Upper lobe of left lung (tissue), 6 donors: ENCODE results near the gene MBNL2. TPM values are rescaled to one million over a fixed set of nuclear protein-coding genes. Genes with fewer than 3 reads are reported as not detected.
A peak's percentile ranks its signal among the peaks of the same experiment; 100 is the strongest.

Source experiments
- ATAC-seq, 2 donors: fragments of 200-7000 bp; cut with Tn5 transposase; one replicate each; pipeline ENCODE4 v1.9.1; 2022; ENCODE audit warnings: mild to moderate bottlenecking in 2 of 2, moderate library complexity in 2 of 2; ENCODE audit not compliant: low FRiP score in 2 of 2
- DNase-seq, 2 donors: peaks; one replicate each; pipeline ENCODE4 v3.0.0-alpha.2; 2019 to 2020
- H3K27ac ChIP-seq, 4 donors: fragments of 200-600 bp; sonication (generic); one replicate each; pipeline ENCODE4 v1.5.1; 2016 to 2019
- H3K27me3 ChIP-seq, 4 donors: fragments of 200-600 bp; sonication (generic); one replicate each; pipeline ENCODE4 v1.5.1; 2017 to 2019
- H3K36me3 ChIP-seq, 4 donors: fragments of 200-600 bp; sonication (generic); one replicate each; pipeline ENCODE4 v1.5.1; 2016 to 2019
- H3K4me1 ChIP-seq, 4 donors: fragments of 200-600 bp; sonication (generic); one replicate each; pipeline ENCODE4 v1.5.1; 2018 to 2019
- H3K4me3 ChIP-seq, 4 donors: fragments of 200-600 bp; sonication (generic); one replicate each; pipeline ENCODE4 v1.5.1; 2017 to 2019; ENCODE audit warnings: mild to moderate bottlenecking in 2 of 4, moderate library complexity in 1 of 4
- H3K9me3 ChIP-seq, 4 donors: fragments of 200-600 bp; sonication (generic); one replicate each; pipeline ENCODE4 v1.5.1; 2018 to 2019
- EP300 ChIP-seq, 4 donors: sonication (generic); formaldehyde crosslinking; IDR thresholded peaks; one replicate each; pipeline ENCODE4 v1.5.1; 2017; ENCODE audit warnings: antibody characterized with exemption in 4 of 4, control low read depth in 2 of 4
- POLR2A ChIP-seq, 4 donors: fragments of 450-650 bp; IDR thresholded peaks; one replicate each; pipeline ENCODE4 v1.5.1; 2016 to 2017; ENCODE audit warnings: antibody characterized with exemption in 4 of 4, mild to moderate bottlenecking in 2 of 4
- POLR2AphosphoS5 ChIP-seq, 2 donors: sonication (generic); formaldehyde crosslinking; IDR thresholded peaks; one replicate each; pipeline ENCODE4 v1.5.1; 2017; ENCODE audit warnings: antibody characterized with exemption in 2 of 2
- WGBS, 2 donors: methylation state at CpG; one replicate each; pipeline ENCODE4 v1.1.5; 2017 to 2018; 5-methylcytosine and 5-hydroxymethylcytosine counted together
- total RNA-seq, 6 donors: library from RNA; depleted of rRNA in 4 of 6; stranded (reverse); fragments of >200 nt in 4 of 6; gene quantifications; one replicate each; pipeline versions ENCODE4 v1.1.0 to v1.2.1, GENCODE V29; 2016 to 2021
- TF ChIP-seq, protein P1 (sequence below), 6 experiments: fragments of 450-650 bp in 4 of 6; fragments of 200-600 bp in 2 of 6; sonication (generic) in 2 of 6; IDR thresholded peaks; one replicate each; pipeline ENCODE4 v1.5.1; 2016 to 2019; ENCODE audit warnings: antibody characterized with exemption in 6 of 6
- donor health status: DM: no; HTN: no; CAD: no; lungs with moderate emphysema.
- donor health status: DM: no; HTN: yes; CAD: no; lungs with severe emphysema.

MBNL2 gene
- total RNA-seq, 6 donors from 2014 or later, result 40.9 to 78.4 (median 51.3) TPM

DNA sequence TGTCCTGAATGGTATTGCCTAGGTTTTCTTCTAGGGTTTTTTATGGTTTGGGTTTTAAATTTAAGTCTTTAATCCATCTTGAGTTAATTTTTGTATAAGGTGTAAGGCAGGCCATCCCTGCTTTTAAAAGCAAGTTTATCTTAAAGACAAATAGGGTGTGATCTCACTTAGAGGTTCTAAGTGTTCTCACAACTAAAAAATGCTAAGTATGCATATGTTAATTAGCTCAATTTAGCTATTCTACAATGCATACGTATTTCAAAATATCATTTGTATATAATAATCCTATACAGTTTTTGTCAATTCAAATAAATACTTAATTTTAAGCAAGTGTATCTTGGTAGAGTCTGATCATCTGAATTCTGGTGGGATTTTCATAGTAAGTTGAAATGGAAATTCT is 50.4 kb downstream of the MBNL2 start:
- no peak overlapping the region for H3K4me3 ChIP-seq
- WGBS, 2 donors, result 76 to 85% methylated on average over 1 of the region's 1 CpG
- TF ChIP-seq POLR2A (IDR thresholded peaks at IDR 0.05) (no peak), EP300 (IDR thresholded peaks at IDR 0.05) (no peak), POLR2AphosphoS5 (IDR thresholded peaks at IDR 0.05) (no peak)
- TF ChIP-seq, protein P1, sequence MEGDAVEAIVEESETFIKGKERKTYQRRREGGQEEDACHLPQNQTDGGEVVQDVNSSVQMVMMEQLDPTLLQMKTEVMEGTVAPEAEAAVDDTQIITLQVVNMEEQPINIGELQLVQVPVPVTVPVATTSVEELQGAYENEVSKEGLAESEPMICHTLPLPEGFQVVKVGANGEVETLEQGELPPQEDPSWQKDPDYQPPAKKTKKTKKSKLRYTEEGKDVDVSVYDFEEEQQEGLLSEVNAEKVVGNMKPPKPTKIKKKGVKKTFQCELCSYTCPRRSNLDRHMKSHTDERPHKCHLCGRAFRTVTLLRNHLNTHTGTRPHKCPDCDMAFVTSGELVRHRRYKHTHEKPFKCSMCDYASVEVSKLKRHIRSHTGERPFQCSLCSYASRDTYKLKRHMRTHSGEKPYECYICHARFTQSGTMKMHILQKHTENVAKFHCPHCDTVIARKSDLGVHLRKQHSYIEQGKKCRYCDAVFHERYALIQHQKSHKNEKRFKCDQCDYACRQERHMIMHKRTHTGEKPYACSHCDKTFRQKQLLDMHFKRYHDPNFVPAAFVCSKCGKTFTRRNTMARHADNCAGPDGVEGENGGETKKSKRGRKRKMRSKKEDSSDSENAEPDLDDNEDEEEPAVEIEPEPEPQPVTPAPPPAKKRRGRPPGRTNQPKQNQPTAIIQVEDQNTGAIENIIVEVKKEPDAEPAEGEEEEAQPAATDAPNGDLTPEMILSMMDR (IDR thresholded peaks at IDR 0.05), result no peak
- ATAC-seq (no peak), DNase-seq (no peak)
- no peak overlapping the region for H3K27ac ChIP-seq
- H3K4me1 ChIP-seq, result peaks cover 50 to 65% (median 57%) of the 10 kb centered on the region in 4 donors
- H3K9me3 ChIP-seq, result no peaks in the 10 kb centered on the region
- no peaks in the 10 kb centered on the region for H3K27me3 ChIP-seq
- peaks cover 0 to 13% (median 8%) of the 10 kb centered on the region in 4 donors for H3K36me3 ChIP-seq

DNA sequence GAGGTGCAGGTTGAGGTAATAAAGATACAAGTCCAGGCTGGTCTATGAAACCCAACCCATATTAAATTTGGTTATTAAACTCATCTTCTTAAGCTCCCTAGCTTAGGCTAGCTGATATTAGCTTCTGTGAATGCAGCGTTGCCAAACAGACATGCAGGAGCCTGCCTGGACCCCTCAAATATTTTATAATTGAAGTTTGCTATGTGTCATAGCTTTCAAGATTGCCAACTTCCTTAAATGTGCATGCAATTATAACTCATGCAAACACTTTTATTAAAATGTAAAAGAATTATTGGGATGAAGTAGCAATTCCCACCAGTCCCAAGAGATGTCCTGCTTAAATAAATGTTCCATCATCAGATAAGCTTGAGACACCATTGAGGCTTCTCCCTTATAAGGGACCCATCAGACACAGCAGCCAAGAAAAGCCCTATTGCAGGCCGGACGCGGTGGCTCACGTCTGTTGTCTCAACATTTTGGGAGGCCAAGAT is 51.3 kb downstream of the MBNL2 start:
- H3K9me3 ChIP-seq, result no peaks in the 10 kb centered on the region
- no peak for ATAC-seq
- 85 to 92% methylated on average over 5 of the region's 5 CpGs for WGBS, 2 donors
- no peaks in the 10 kb centered on the region for H3K27me3 ChIP-seq
- H3K36me3 ChIP-seq, result peaks cover 0 to 10% (median 8%) of the 10 kb centered on the region in 4 donors
- TF ChIP-seq EP300 (IDR thresholded peaks at IDR 0.05), result no peak
- TF ChIP-seq POLR2AphosphoS5 (IDR thresholded peaks at IDR 0.05), result no peak
- TF ChIP-seq, protein P1 (IDR thresholded peaks at IDR 0.05), result no peak
- TF ChIP-seq POLR2A (IDR thresholded peaks at IDR 0.05), result no peak
- peak overlapping the region in 1 of 4 donors; percentile 60 for H3K27ac ChIP-seq
- peaks cover 48 to 60% (median 57%) of the 10 kb centered on the region in 4 donors for H3K4me1 ChIP-seq
- DNase-seq, result no peak
- H3K4me3 ChIP-seq, result no peak overlapping the region

DNA sequence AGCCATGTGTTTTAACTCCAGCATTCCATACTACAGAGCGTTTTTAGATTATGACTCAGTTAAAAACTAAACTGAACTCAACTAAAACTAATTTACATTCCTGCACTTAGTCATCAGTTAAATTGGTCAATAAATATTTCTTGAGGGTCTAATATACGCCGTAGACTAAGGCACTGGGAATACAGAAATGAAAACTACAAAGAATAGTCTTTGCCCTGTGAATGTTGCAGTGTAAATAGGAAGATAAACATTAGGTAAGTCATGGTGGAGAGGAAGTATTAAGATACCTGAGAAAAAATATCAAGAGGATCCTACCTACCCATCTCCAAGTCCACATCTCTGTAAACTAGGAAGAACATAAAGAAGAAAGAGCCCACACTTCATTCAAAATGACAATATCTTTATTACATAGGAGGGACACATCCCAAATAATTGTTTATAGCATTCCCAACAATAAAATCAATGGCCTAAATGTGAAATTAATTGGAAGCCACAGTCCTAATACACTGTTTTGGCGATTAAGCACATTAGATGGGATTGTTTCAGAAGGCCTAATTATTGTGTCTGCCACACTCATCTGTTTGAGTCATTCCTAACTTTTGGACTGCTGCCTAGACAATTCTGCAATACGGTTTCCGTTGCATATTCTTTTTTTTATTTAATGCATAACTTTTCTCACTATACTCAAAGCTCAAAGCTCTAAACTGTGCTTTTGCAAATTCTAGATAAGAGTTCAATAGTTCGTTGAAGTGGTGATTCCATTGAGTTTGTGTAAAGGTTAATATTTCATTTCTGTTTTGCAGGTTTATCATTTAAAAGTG is 52.9 kb downstream of the MBNL2 start:
- H3K9me3 ChIP-seq, result no peaks in the 10 kb centered on the region
- peaks cover 48 to 59% (median 53%) of the 10 kb centered on the region in 4 donors for H3K4me1 ChIP-seq
- DNase-seq (no peak), ATAC-seq (peak in 1 of 2 donors; percentile 65)
- H3K36me3 ChIP-seq, result peaks cover 0 to 10% (median 8%) of the 10 kb centered on the region in 4 donors
- H3K4me3 ChIP-seq, result no peak overlapping the region
- H3K27me3 ChIP-seq, result no peaks in the 10 kb centered on the region
- TF ChIP-seq POLR2AphosphoS5 (IDR thresholded peaks at IDR 0.05) (no peak), EP300 (IDR thresholded peaks at IDR 0.05) (no peak), POLR2A (IDR thresholded peaks at IDR 0.05) (no peak)
- TF ChIP-seq, protein P1 (IDR thresholded peaks at IDR 0.05), result no peak
- H3K27ac ChIP-seq, result peak overlapping the region in 2 of 4 donors; percentile 60 to 63
- 40 to 46% methylated on average over 7 of the region's 7 CpGs for WGBS, 2 donors

DNA sequence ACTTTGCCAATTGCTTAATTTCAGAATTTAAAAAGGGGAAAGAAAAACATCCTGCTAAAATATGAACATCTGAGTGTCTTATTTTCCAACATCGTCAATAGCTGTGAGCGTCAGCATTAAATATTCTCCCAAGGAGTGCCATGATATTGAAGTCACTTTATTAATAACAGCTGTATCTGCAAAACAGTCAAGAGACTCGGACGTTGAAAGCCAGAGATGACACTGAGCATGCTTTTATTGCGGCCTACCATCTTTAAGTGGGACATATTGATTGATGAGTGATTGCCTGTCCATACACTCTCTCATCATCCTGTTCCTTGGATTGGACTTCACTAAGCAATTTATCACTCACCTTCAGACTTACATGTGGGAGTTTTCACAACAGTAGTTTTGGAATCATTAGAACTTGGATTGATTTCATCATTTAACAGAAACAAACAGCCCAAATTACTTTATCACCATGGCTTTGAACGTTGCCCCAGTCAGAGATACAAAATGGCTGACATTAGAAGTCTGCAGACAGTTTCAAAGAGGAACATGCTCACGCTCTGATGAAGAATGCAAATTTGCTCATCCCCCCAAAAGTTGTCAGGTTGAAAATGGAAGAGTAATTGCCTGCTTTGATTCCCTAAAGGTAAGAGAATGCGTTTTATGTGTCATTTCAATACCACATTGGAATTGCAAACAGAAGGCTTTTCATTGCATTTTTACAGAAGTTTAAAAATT is 53.8 kb downstream of the MBNL2 start:
- Histone ChIP-seq H3K27ac (peak overlapping the region in 1 of 4 donors; percentile 60), H3K36me3 (peaks cover 0 to 10% (median 8%) of the 10 kb centered on the region in 4 donors), H3K4me1 (peaks cover 56 to 67% (median 60%) of the 10 kb centered on the region in 4 donors), H3K4me3 (no peak overlapping the region), H3K27me3 (no peaks in the 10 kb centered on the region), H3K9me3 (no peaks in the 10 kb centered on the region)
- TF ChIP-seq, protein P1 (IDR thresholded peaks at IDR 0.05), result no peak
- TF ChIP-seq EP300 (IDR thresholded peaks at IDR 0.05) (no peak), POLR2A (IDR thresholded peaks at IDR 0.05) (no peak), POLR2AphosphoS5 (IDR thresholded peaks at IDR 0.05) (no peak)
- peak in 1 of 2 donors; percentile 47 for ATAC-seq
- no peak for DNase-seq
- WGBS, 2 donors, result 75 to 83% methylated on average over 8 of the region's 8 CpGs
